A549 (cell line): Measurements from ENCODE around the gene RNF152. TPM values are rescaled to one million over a fixed set of nuclear protein-coding genes. Genes with fewer than 3 reads are reported as not detected.
"Not testable (repeated sequence)": the region's sequence is repeated elsewhere in the genome, so short reads cannot be mapped to it uniquely, and the experiment has no call there.

Source experiments
- ATAC-seq, 2 experiments: fragments of 200-7000 bp in 1 of 2; fragments of >200 bp in 1 of 2; cut with Nextera tagmentation in 1 of 2; cut with Tn5 transposase in 1 of 2; 3 replicates each; pipeline versions ENCODE4 v1.8.0 to v1.9.1; 2018 to 2020; ENCODE audit warnings: mild to moderate bottlenecking in 1 of 2, moderate library complexity in 1 of 2
- CTCF ChIA-PET: fragments of 300-600 bp; sonication (Branson Sonifier 250); formaldehyde crosslinking; extraction: SDS; loops from one replicate; lab custom pipeline; 2021; ENCODE audit warnings: antibody characterized with exemption, inconsistent platforms; lab: Yijun Ruan, JAX
- POLR2A ChIA-PET: fragments of 350-600 bp; formaldehyde crosslinking; extraction: SDS; loops from one replicate; lab custom pipeline; 2021; ENCODE audit warnings: antibody characterized with exemption, inconsistent platforms; lab: Yijun Ruan, JAX
- DNase-seq, 2 experiments: peaks; one replicate each; pipeline versions ENCODE4 v3.0.0 to v3.0.0-alpha.2; 2011 to 2016; ENCODE audit warnings: low read depth in 1 of 2, low spot score in 1 of 2
- FAIRE-seq: peaks from 2 replicates; lab custom pipeline; 2011; peaks lifted over from hg19 to GRCh38; lab: Jason Lieb, UNC
- H3K27ac ChIP-seq, 2 experiments: fragments of >200 bp; sonication (Bioruptor Twin); formaldehyde crosslinking; 3 replicates each; pipeline ENCODE4 v1.5.1; 2016 to 2017
- H3K4me1 ChIP-seq: fragments of >200 bp; sonication (Bioruptor Twin); formaldehyde crosslinking; 3 replicates; pipeline ENCODE4 v1.6.1; 2016
- H3K4me2 ChIP-seq: fragments of >200 bp; sonication (Bioruptor Twin); formaldehyde crosslinking; 3 replicates; pipeline ENCODE4 v1.6.1; 2016
- H3K4me3 ChIP-seq: fragments of >200 bp; sonication (Bioruptor Twin); formaldehyde crosslinking; 3 replicates; pipeline ENCODE4 v1.5.1; 2016
- H3K9me3 ChIP-seq: fragments of >200 bp; sonication (Bioruptor Twin); formaldehyde crosslinking; 3 replicates; pipeline ENCODE4 v1.6.1; 2016
- CBX8 ChIP-seq: fragments of 200-600 bp; sonication (generic); IDR thresholded peaks from 2 replicates; pipeline ENCODE4 v1.6.1; 2016
- CEBPB ChIP-seq, 2 experiments: fragments of >200 bp in 1 of 2; sonication (Bioruptor Twin) in 1 of 2; formaldehyde crosslinking in 1 of 2; IDR thresholded peaks; 2 replicates each; pipeline ENCODE4 v1.6.1; 2012 to 2016
- CHD2 ChIP-seq: fragments of 150-350 bp; IDR thresholded peaks from 2 replicates; pipeline ENCODE4 v1.6.1; 2014; ENCODE audit warnings: low read length; ENCODE audit not compliant: partially characterized antibody
- CHD4 ChIP-seq: fragments of 200-600 bp; sonication (generic); IDR thresholded peaks from 2 replicates; pipeline ENCODE4 v1.6.1; 2016; ENCODE audit warnings: antibody characterized with exemption, mild to moderate bottlenecking, borderline replicate concordance
- CTCF ChIP-seq: fragments of >200 bp; sonication (Bioruptor Twin); formaldehyde crosslinking; IDR thresholded peaks from 3 replicates; pipeline ENCODE4 v1.5.1; 2016
- FOSB ChIP-seq: fragments of 250-450 bp; sonication (Bioruptor Pico); IDR thresholded peaks from 2 replicates; pipeline ENCODE4 v1.5.0; 2020; ENCODE audit warnings: mild to moderate bottlenecking, moderate library complexity
- GATA3 ChIP-seq: IDR thresholded peaks from 2 replicates; pipeline ENCODE4 v1.6.1; 2012; ENCODE audit warnings: borderline replicate concordance
- HES2 ChIP-seq: fragments of >200 bp; sonication (Bioruptor Twin); formaldehyde crosslinking; IDR thresholded peaks from 2 replicates; pipeline ENCODE4 v1.6.1; 2016
- HOXA7 ChIP-seq: fragments of 250-450 bp; sonication (Bioruptor Pico); IDR thresholded peaks from 2 replicates; pipeline ENCODE4 v1.5.0; 2020; ENCODE audit warnings: mild to moderate bottlenecking, moderate library complexity
- HOXB5 ChIP-seq: fragments of 250-450 bp; sonication (Bioruptor Pico); IDR thresholded peaks from 2 replicates; pipeline ENCODE4 v1.5.0; 2020; ENCODE audit warnings: mild to moderate bottlenecking, moderate library complexity
- KDM1A ChIP-seq: fragments of 200-600 bp; sonication (generic); IDR thresholded peaks from 2 replicates; pipeline ENCODE4 v1.6.1; 2016; ENCODE audit warnings: low read depth, mild to moderate bottlenecking
- MAFK ChIP-seq: fragments of 450-650 bp; IDR thresholded peaks from 2 replicates; pipeline ENCODE4 v1.6.1; 2014; ENCODE audit not compliant: partially characterized antibody
- MAX ChIP-seq: IDR thresholded peaks from 2 replicates; pipeline ENCODE4 v1.6.1; 2012
- NFE2L2 ChIP-seq: fragments of 150-350 bp; conservative IDR thresholded peaks from 2 replicates; pipeline ENCODE4 v1.6.1; 2014; ENCODE audit warnings: low read length
- RARB ChIP-seq: fragments of 250-450 bp; sonication (Bioruptor Pico); IDR thresholded peaks from 2 replicates; pipeline ENCODE4 v1.8.0; 2021; ENCODE audit warnings: mild to moderate bottlenecking, moderate library complexity
- RCOR1 ChIP-seq: fragments of 150-350 bp; IDR thresholded peaks from 2 replicates; pipeline ENCODE4 v1.6.1; 2014; ENCODE audit warnings: antibody characterized with exemption, low read length, low read depth
- RFX5 ChIP-seq: fragments of 450-650 bp; IDR thresholded peaks from 2 replicates; pipeline ENCODE4 v1.7.1; 2014; ENCODE audit warnings: antibody characterized with exemption, mild to moderate bottlenecking, moderate library complexity
- RNF2 ChIP-seq: fragments of 200-600 bp; sonication (generic); IDR thresholded peaks from 2 replicates; pipeline ENCODE4 v1.6.1; 2016; ENCODE audit warnings: low read depth, mild to moderate bottlenecking, antibody characterized with exemption, moderate library complexity, borderline replicate concordance
- SMC3 ChIP-seq: fragments of >200 bp; sonication (Bioruptor Twin); formaldehyde crosslinking; IDR thresholded peaks from 3 replicates; pipeline ENCODE4 v1.6.1; 2018; ENCODE audit warnings: inconsistent platforms
- WGBS: methylation state at CpG from one replicate; pipeline ENCODE4 v1.1.6; 2017; ENCODE audit errors: missing lambda C conversion rate; 5-methylcytosine and 5-hydroxymethylcytosine counted together
- polyA plus RNA-seq, 4 experiments: library from polyadenylated mRNA; depleted of rRNA in 3 of 4; stranded (reverse); fragments of >200 nt; fragmentation: RNase III in 1 of 4; extraction: RNeasy Plus Mini Kit Qiagen cat#74134 plus additional on column Dnase treatment in 1 of 4; gene quantifications; 2 replicates in 3 of 4; 3 replicates in 1 of 4; pipeline ENCODE4 v1.2.3, GENCODE V29; 2011 to 2017
- TF ChIP-seq, protein P1 (sequence below): IDR thresholded peaks from 2 replicates; pipeline ENCODE4 v1.6.1; 2012; ENCODE audit warnings: low read depth, borderline replicate concordance

Gene RNF152
- polyA plus RNA-seq, 2 of the 4 experiments (the other 2 are of a cell fraction) = 0.12 TPM; not detected in 1

DNA sequence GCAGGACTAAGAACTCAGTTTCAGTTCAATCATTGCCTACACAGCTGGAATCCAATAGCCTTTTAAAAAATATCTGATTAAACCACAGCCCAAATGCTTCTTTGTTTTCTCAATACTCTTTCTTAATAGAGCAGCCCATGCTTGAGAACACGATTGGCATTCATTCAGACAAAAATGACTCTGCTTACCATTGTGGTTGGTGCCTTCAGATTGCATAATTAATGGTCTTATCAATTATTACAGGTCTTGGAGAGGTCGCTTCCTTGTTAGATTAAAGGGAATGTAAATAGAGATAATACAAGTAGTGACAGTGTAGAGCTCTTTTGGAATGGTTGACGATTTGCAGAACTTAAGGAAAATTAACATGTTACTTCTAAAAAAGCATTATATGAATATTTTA, 107.2 kb downstream of the RNF152 start:
- Histone ChIP-seq H3K9me3 (no peaks in the 10 kb centered on the region), H3K27ac (no peak overlapping the region), H3K4me1 (no peaks in the 10 kb centered on the region), H3K4me3 (no peak overlapping the region), H3K4me2 (no peak overlapping the region)
- POLR2A ChIA-PET = no interaction called here
- no peak for DNase-seq
- no peak for FAIRE-seq
- TF ChIP-seq HOXB5 (CRISPR knock-in tag) = no peak
- no peak for ATAC-seq
- under 1% methylated on average over 3 of the region's 3 CpGs for WGBS
- CTCF ChIA-PET = no interaction called here

DNA sequence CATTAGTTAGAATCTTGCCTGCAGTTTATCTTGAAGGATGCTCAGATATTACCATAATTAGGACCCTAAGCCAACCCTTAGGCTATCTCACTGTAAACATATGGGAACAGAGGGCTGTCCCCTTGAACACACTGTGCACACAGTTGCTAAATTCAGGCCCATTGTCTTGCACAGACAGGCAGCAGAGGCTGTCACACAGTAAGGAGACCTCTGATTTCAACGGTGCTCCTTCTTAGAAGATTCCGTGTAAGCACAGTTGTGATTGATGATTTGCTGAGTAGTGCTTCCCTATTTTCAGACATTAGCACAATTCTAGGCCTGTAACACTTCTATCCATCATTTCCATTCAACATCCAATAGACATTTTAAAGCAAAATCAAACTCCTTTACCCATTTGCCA, 108.0 kb downstream of the RNF152 start:
- DNase-seq = no peak
- no peaks in the 10 kb centered on the region for H3K4me1 ChIP-seq
- WGBS = 27% methylated on average over 2 of the region's 2 CpGs
- POLR2A ChIA-PET = no interaction called here
- TF ChIP-seq HES2 = no peak
- TF ChIP-seq HOXA7 (CRISPR knock-in tag) = no peak
- no peak for TF ChIP-seq FOSB (CRISPR knock-in tag)
- TF ChIP-seq RARB (CRISPR knock-in tag) = no peak
- TF ChIP-seq CTCF = no peak
- TF ChIP-seq HOXB5 (CRISPR knock-in tag) = no peak
- TF ChIP-seq RNF2 = no peak
- TF ChIP-seq RFX5 = no peak
- no peak for TF ChIP-seq CEBPB (IDR thresholded peaks at IDR 0.05)
- no peak for TF ChIP-seq MAX
- TF ChIP-seq RCOR1 = no peak
- TF ChIP-seq CBX8 = no peak
- TF ChIP-seq SMC3 = no peak
- no peak for TF ChIP-seq MAFK
- TF ChIP-seq, protein P1, sequence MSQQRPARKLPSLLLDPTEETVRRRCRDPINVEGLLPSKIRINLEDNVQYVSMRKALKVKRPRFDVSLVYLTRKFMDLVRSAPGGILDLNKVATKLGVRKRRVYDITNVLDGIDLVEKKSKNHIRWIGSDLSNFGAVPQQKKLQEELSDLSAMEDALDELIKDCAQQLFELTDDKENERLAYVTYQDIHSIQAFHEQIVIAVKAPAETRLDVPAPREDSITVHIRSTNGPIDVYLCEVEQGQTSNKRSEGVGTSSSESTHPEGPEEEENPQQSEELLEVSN = no peak
- no peak for TF ChIP-seq CHD2
- no peak for TF ChIP-seq KDM1A
- TF ChIP-seq NFE2L2 = no peak
- no peak for TF ChIP-seq GATA3
- TF ChIP-seq, all 56 proteins: peak for 0
- Histone ChIP-seq H3K9me3 (no peaks in the 10 kb centered on the region), H3K4me3 (no peak overlapping the region), H3K27ac (no peak overlapping the region), H3K4me2 (no peak overlapping the region)
- no peak for ATAC-seq
- CTCF ChIA-PET = no interaction called here
- no peak for FAIRE-seq

DNA sequence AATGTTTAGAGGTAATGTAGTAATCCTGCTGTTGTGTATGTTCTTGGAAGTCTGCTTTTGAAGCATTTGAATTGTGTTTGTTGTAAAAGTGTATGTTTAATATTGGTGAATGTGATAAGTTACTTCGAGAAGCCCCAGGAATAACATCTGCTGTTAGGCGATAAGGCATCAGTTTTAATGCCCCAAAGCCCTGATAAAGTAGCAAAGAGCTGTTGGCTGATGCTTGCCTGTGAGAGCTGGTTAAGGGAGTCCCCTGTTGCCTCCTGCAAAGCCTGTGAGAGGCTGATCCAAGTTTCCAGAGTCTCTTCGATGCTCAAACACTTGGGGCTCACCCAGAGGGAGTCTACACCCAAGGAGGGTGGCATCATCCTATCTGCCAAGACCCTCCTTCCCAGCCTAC, 110.3 kb downstream of the RNF152 start:
- no peak overlapping the region for H3K4me3 ChIP-seq
- POLR2A ChIA-PET = no interaction called here
- no peaks in the 10 kb centered on the region for H3K9me3 ChIP-seq
- CTCF ChIA-PET = no interaction called here
- no peak overlapping the region for H3K4me2 ChIP-seq
- H3K27ac ChIP-seq = no peak overlapping the region
- TF ChIP-seq CHD4 = no peak
- TF ChIP-seq, all 56 proteins: peak for 0
- WGBS = 10% methylated on average over 3 of the region's 3 CpGs
- FAIRE-seq = no peak
- DNase-seq = no peak
- ATAC-seq = no peak
- no peaks in the 10 kb centered on the region for H3K4me1 ChIP-seq

GRCh38 chr18:61776201-61776600, 116.6 kb downstream of the RNF152 start:
- H3K9me3 ChIP-seq, CTCF ChIA-PET, POLR2A ChIA-PET, ATAC-seq, H3K27ac ChIP-seq, FAIRE-seq, H3K4me2 ChIP-seq, H3K4me1 ChIP-seq, H3K4me3 ChIP-seq, DNase-seq: not testable (repeated sequence)
